GM12878 (cell line): ENCODE data around the gene P4HTM. TPM values are rescaled to one million over a fixed set of nuclear protein-coding genes. Genes with fewer than 3 reads are reported as not detected.
A peak's percentile ranks its signal among the peaks of the same experiment; 100 is the strongest.

Experiments
- ATAC-seq: fragments of 200-7000 bp; cut with Tn5 transposase; 3 replicates; pipeline ENCODE4 v1.9.1; 2020; ENCODE audit warnings: mild to moderate bottlenecking, moderate library complexity
- BruUV-seq: library from RNA; stranded (reverse); fragments of 400-500 nt; replicated peaks from 2 replicates; lab custom pipeline; 2021; lab: Mats Ljungman, UMichigan
- CTCF ChIA-PET: fragments of 300-600 bp; sonication (Branson Sonifier 250); formaldehyde crosslinking; extraction: SDS; loops from one replicate; lab custom pipeline; 2021; ENCODE audit warnings: inconsistent platforms; lab: Yijun Ruan, JAX
- POLR2A ChIA-PET: fragments of 350-600 bp; formaldehyde crosslinking; extraction: SDS; loops from one replicate; lab custom pipeline; 2021; ENCODE audit warnings: inconsistent platforms; lab: Charles Lee
- RAD21 ChIA-PET: fragments of 300-600 bp; sonication (Branson Sonifier 250); formaldehyde crosslinking; loops from one replicate; lab custom pipeline; 2023; ENCODE audit warnings: antibody characterized with exemption; ENCODE audit not compliant: unreplicated experiment; lab: Charles Lee
- SMC1A ChIA-PET: fragments of 300-600 bp; sonication (Branson Sonifier 250); formaldehyde crosslinking; loops from one replicate; lab custom pipeline; 2023; ENCODE audit not compliant: unreplicated experiment, uncharacterized antibody; lab: Charles Lee
- DNase-seq: peaks from one replicate; pipeline ENCODE4 v3.0.0-alpha.2; 2011; ENCODE audit warnings: low read depth, low spot score
- FAIRE-seq: peaks from 3 replicates; lab custom pipeline; 2011; peaks lifted over from hg19 to GRCh38; lab: Jason Lieb, UNC
- H2AFZ ChIP-seq: 2 replicates; pipeline ENCODE4 v1.6.0; 2011; ENCODE audit warnings: low read depth, low read length, control low read depth; ENCODE audit not compliant: control insufficient read depth
- H3K27ac ChIP-seq: 2 replicates; pipeline ENCODE4 v1.5.1; 2011; ENCODE audit warnings: control low read depth; ENCODE audit not compliant: control insufficient read depth, insufficient read depth
- H3K27me3 ChIP-seq, 2 experiments: replicated peaks in 1 of 2; 2 replicates each; pipeline versions ENCODE4 v1.6.0 to v1.6.1; 2011; ENCODE audit warnings: low read length in 1 of 2; ENCODE audit not compliant: control insufficient read depth in 2 of 2, insufficient read depth in 2 of 2
- H3K36me3 ChIP-seq, 2 experiments: 2 replicates each; pipeline ENCODE4 v1.5.1; 2011; ENCODE audit warnings: low read length in 1 of 2; ENCODE audit not compliant: control insufficient read depth in 2 of 2, insufficient read depth in 2 of 2
- H3K4me1 ChIP-seq: 2 replicates; pipeline ENCODE4 v1.6.1; 2011; ENCODE audit warnings: mild to moderate bottlenecking, low read length, moderate library complexity, mixed read lengths; ENCODE audit not compliant: control insufficient read depth, insufficient read depth
- H3K4me2 ChIP-seq: 2 replicates; pipeline ENCODE4 v1.6.0; 2011; ENCODE audit warnings: control low read depth; ENCODE audit not compliant: control insufficient read depth, insufficient read depth
- H3K4me3 ChIP-seq: fragments of 200-600 bp; sonication (generic); 2 replicates; pipeline ENCODE4 v1.5.1; 2016
- H3K79me2 ChIP-seq: 2 replicates; pipeline ENCODE4 v1.6.0; 2011; ENCODE audit warnings: low read length; ENCODE audit not compliant: control insufficient read depth, insufficient read depth
- H3K9ac ChIP-seq: 2 replicates; pipeline ENCODE4 v1.8.0; 2011; ENCODE audit warnings: low read length, control low read depth, mixed read lengths; ENCODE audit not compliant: control insufficient read depth, insufficient read depth
- H3K9me3 ChIP-seq: replicated peaks from 3 replicates; pipeline ENCODE4 v1.5.1; 2011; ENCODE audit warnings: mild to moderate bottlenecking, low read length; ENCODE audit not compliant: control insufficient read depth, insufficient read depth
- H4K20me1 ChIP-seq: 2 replicates; pipeline ENCODE4 v1.6.0; 2011; ENCODE audit not compliant: control insufficient read depth, insufficient read depth
- CREM ChIP-seq: IDR thresholded peaks from 2 replicates; pipeline ENCODE4 v1.6.1; 2014; ENCODE audit warnings: antibody characterized with exemption, low read depth
- EGR1 ChIP-seq, 2 experiments: IDR thresholded peaks; 1 replicate in 1 of 2; 2 replicates in 1 of 2; pipeline ENCODE4 v1.6.1; 2011 to 2012; ENCODE audit warnings: low read depth in 2 of 2, low read length in 2 of 2, borderline replicate concordance in 1 of 2, mild to moderate bottlenecking in 1 of 2, moderate library complexity in 1 of 2
- FOS ChIP-seq: IDR thresholded peaks from 3 replicates; pipeline ENCODE4 v1.6.1; 2011; ENCODE audit warnings: borderline replicate concordance; ENCODE audit not compliant: insufficient read length; ENCODE audit errors: extremely low read depth
- FOXK2 ChIP-seq: fragments of 450-650 bp; IDR thresholded peaks from 2 replicates; pipeline ENCODE4 v1.6.1; 2017; ENCODE audit warnings: mild to moderate bottlenecking, moderate library complexity
- IKZF1 ChIP-seq: fragments of 450-650 bp; conservative IDR thresholded peaks from 2 replicates; pipeline ENCODE4 v1.6.1; 2017; ENCODE audit warnings: antibody characterized with exemption, mild to moderate bottlenecking
- POLR2AphosphoS5 ChIP-seq: IDR thresholded peaks from 2 replicates; pipeline ENCODE4 v1.6.1; 2011; ENCODE audit warnings: mild to moderate bottlenecking, low read length, inconsistent platforms
- POU2F2 ChIP-seq: IDR thresholded peaks from 3 replicates; pipeline ENCODE4 v1.6.1; 2011; ENCODE audit warnings: low read depth, mild to moderate bottlenecking, low read length, borderline replicate concordance
- SIN3A ChIP-seq: IDR thresholded peaks from 2 replicates; pipeline ENCODE4 v1.6.1; 2012; ENCODE audit warnings: low read depth, low read length, improper control_type of control experiment
- WGBS: methylation state at CpG from one replicate; pipeline ENCODE4 v1.1.6; 2016; ENCODE audit warnings: low lambda C conversion rate; ENCODE audit not compliant: insufficient replicate concordance, insufficient coverage; ENCODE audit errors: missing lambda C conversion rate; 5-methylcytosine and 5-hydroxymethylcytosine counted together
- in situ Hi-C: fragments of 300-500 bp; cut with MboI; formaldehyde crosslinking; loops from 9 replicates; pipeline ENCODE4 v1.14.3; 2018; ENCODE audit warnings: mixed read lengths
- intact Hi-C: fragments of 100-400 bp; cut with micrococcal nuclease; formaldehyde crosslinking; loops from one replicate; pipeline ENCODE4 v1.14.2; 2022; ENCODE audit not compliant: unreplicated experiment
- polyA plus RNA-seq, 11 experiments: library from polyadenylated mRNA; depleted of rRNA in 4 of 11; unstranded in 6 of 11; stranded (reverse) in 5 of 11; fragments of >200 nt; fragmentation: Nextera tagmentation in 4 of 11; fragmentation: Illumina TruSeq in 1 of 11; extraction: Ambion mirVana in 4 of 11; extraction: Trizol in 1 of 11; gene quantifications; 1 replicate in 1 of 11; 2 replicates in 10 of 11; pipeline versions ENCODE4 v1.2.1 to v1.2.3, GENCODE V29; 2011 to 2016; ENCODE audit warnings: inconsistent platforms in 2 of 11, missing spikeins in 2 of 11, low read depth in 1 of 11
- total RNA-seq, 4 experiments: library from RNA; depleted of rRNA in 3 of 4; stranded (reverse); fragments of >200 nt in 3 of 4; fragmentation: Illumina TruSeq in 1 of 4; extraction: Trizol in 1 of 4; gene quantifications; 2 replicates each; pipeline versions ENCODE4 v1.2.1 to v1.2.3, GENCODE V29; 2013 to 2021
- TF ChIP-seq, protein P1 (sequence below): fragments of 450-650 bp; conservative IDR thresholded peaks from 2 replicates; pipeline ENCODE4 v1.6.1; 2017; ENCODE audit warnings: mild to moderate bottlenecking, moderate library complexity
- TF ChIP-seq, protein P2 (sequence below): fragments of 450-650 bp; IDR thresholded peaks from 2 replicates; pipeline ENCODE4 v1.6.1; 2017; ENCODE audit warnings: mild to moderate bottlenecking, moderate library complexity
- TF ChIP-seq, protein P3 (sequence below): fragments of 450-650 bp; formaldehyde crosslinking; IDR thresholded peaks from 2 replicates; pipeline ENCODE4 v1.5.0; 2022; ENCODE audit warnings: mild to moderate bottlenecking, missing genetic modification characterization

P4HTM gene
- total and polyA plus RNA-seq, 10 of the 15 experiments (the other 5 are each of a cell fraction or from before 2014, with no cell fraction given): 0.76 to 28.8 (median 22.9) TPM

DNA sequence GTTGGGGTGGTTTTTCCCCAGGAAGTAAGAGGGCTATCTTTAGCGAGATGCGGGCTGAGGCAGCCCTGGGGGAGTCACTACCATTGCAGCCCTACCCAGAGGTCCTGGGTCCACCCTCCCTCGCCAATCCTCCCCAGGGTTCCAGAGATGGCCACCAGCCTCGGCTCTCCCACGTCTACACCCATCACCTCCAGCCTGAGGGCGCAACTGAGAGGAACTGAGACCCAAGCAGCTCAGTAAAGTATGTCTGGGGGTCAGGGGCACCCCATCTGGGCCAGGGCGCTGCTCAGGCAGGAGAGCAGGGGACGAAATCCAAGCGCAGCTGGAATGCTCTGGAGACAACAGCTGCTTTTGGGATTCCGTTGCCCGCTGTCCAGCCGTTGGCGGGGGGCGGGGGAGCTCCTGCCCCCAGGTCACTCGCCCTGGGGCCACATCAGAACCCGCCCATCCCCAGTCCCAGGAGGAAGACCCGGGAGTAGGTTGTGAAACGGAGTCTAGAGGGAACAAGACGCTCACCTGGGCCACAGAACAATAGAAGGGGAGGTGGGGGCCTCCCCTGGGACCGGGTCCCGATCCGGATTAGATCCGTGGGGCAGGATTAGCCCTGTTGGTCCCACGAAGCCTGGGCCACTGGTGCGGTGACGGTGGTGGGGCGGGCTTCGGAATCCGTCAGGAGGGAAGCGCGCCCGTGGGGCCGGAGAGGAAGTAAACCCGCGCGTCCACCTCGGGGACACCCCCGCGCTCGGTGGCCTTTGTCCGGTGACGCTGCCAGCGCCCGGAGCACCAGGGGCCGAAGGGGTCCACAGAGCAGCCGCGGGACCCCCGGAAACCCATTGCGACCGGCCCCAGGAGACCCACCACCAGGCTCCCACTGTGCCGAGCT is 30.5 kb downstream of the P4HTM start:
- DNase-seq (no peak), FAIRE-seq (no peak), ATAC-seq (peak; percentile 10)
- POLR2A ChIA-PET: interaction anchor here (0.5 to 4.3 kb wide), 18 partner anchors 8 to 450 kb away, joined by 3 to 69 read pairs (median 5); partner anchors contain the start of genes DAG1, IMPDH2, P4HTM and QRICH1
- Histone ChIP-seq H3K79me2 (peaks cover 45% of the 10 kb centered on the region), H3K4me1 (peaks cover 19% of the 10 kb centered on the region), H3K4me2 (peak overlapping the region; percentile 83), H3K4me3 (peak overlapping the region; percentile 95), H3K27ac (peak overlapping the region; percentile 94), H2AFZ (no peak overlapping the region; the same call in 1 of the 2 replicates), H4K20me1 (no peaks in the 10 kb centered on the region), H3K27me3 (no peaks in the 10 kb centered on the region), H3K9ac (peak overlapping the region; percentile 81), H3K36me3 (peaks cover 13 to 16% of the 10 kb centered on the region in 2 experiments), H3K9me3 (no peaks in the 10 kb centered on the region)
- TSS peak; percentile 91 for BruUV-seq
- intact Hi-C loops (loop anchor here (1.0 to 10.0 kb wide), 5 partner anchors 13 to 654 kb away; partner anchors contain the start of genes APEH, P4HTM, QRICH1 and USP4), in situ Hi-C loops (no loop called here)
- CTCF ChIA-PET: interaction anchor here (0.5 to 5.9 kb wide), 12 partner anchors 8 to 584 kb away, joined by 3 to 83 read pairs (median 4); partner anchors contain the start of genes IMPDH2, KLHDC8B, P4HTM and QRICH1
- RAD21 ChIA-PET: interaction anchor here (0.7 to 4.1 kb wide), 10 partner anchors 13 to 555 kb away, joined by 3 to 40 read pairs (median 4); partner anchors contain the start of genes P4HTM, QRICH1, USP4 and WDR6
- SMC1A ChIA-PET: interaction anchor here (0.6 to 6.1 kb wide), 10 partner anchors 9 to 585 kb away, joined by 3 to 31 read pairs (median 4); partner anchors contain the start of genes IMPDH2, P4HTM, QRICH1 and WDR6
- WGBS: under 1% methylated on average over 51 of the region's 51 CpGs
- TF ChIP-seq IKZF1 (peak; percentile 45; the same call in 1 of the 2 replicates), FOS (no peak), FOXK2 (no peak), POLR2AphosphoS5 (peak; percentile 40), POU2F2 (peak; percentile 40; the same call in 1 of the 3 replicates), CREM (0 out of 2 replicates have a peak, but pooled peaks have one; percentile 21), EGR1 (IDR thresholded peaks at IDR 0.05; ENCODE audit: borderline replicate concordance in 1 of 2, low read depth in 2 of 2, low read length in 2 of 2) (peak in 1 of 2 experiments; percentile 30; a peak in 1 of 3 replicates), SIN3A (no peak; the same call in 1 of the 2 replicates)
- TF ChIP-seq, protein P1, sequence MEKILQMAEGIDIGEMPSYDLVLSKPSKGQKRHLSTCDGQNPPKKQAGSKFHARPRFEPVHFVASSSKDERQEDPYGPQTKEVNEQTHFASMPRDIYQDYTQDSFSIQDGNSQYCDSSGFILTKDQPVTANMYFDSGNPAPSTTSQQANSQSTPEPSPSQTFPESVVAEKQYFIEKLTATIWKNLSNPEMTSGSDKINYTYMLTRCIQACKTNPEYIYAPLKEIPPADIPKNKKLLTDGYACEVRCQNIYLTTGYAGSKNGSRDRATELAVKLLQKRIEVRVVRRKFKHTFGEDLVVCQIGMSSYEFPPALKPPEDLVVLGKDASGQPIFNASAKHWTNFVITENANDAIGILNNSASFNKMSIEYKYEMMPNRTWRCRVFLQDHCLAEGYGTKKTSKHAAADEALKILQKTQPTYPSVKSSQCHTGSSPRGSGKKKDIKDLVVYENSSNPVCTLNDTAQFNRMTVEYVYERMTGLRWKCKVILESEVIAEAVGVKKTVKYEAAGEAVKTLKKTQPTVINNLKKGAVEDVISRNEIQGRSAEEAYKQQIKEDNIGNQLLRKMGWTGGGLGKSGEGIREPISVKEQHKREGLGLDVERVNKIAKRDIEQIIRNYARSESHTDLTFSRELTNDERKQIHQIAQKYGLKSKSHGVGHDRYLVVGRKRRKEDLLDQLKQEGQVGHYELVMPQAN: 0 out of 2 replicates have a peak, but pooled peaks have one; percentile 14
- TF ChIP-seq, protein P2, sequence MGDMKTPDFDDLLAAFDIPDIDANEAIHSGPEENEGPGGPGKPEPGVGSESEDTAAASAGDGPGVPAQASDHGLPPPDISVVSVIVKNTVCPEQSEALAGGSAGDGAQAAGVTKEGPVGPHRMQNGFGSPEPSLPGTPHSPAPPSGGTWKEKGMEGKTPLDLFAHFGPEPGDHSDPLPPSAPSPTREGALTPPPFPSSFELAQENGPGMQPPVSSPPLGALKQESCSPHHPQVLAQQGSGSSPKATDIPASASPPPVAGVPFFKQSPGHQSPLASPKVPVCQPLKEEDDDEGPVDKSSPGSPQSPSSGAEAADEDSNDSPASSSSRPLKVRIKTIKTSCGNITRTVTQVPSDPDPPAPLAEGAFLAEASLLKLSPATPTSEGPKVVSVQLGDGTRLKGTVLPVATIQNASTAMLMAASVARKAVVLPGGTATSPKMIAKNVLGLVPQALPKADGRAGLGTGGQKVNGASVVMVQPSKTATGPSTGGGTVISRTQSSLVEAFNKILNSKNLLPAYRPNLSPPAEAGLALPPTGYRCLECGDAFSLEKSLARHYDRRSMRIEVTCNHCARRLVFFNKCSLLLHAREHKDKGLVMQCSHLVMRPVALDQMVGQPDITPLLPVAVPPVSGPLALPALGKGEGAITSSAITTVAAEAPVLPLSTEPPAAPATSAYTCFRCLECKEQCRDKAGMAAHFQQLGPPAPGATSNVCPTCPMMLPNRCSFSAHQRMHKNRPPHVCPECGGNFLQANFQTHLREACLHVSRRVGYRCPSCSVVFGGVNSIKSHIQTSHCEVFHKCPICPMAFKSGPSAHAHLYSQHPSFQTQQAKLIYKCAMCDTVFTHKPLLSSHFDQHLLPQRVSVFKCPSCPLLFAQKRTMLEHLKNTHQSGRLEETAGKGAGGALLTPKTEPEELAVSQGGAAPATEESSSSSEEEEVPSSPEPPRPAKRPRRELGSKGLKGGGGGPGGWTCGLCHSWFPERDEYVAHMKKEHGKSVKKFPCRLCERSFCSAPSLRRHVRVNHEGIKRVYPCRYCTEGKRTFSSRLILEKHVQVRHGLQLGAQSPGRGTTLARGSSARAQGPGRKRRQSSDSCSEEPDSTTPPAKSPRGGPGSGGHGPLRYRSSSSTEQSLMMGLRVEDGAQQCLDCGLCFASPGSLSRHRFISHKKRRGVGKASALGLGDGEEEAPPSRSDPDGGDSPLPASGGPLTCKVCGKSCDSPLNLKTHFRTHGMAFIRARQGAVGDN: 0 out of 2 replicates have a peak, but pooled peaks have one; percentile 9
- TF ChIP-seq, protein P3, sequence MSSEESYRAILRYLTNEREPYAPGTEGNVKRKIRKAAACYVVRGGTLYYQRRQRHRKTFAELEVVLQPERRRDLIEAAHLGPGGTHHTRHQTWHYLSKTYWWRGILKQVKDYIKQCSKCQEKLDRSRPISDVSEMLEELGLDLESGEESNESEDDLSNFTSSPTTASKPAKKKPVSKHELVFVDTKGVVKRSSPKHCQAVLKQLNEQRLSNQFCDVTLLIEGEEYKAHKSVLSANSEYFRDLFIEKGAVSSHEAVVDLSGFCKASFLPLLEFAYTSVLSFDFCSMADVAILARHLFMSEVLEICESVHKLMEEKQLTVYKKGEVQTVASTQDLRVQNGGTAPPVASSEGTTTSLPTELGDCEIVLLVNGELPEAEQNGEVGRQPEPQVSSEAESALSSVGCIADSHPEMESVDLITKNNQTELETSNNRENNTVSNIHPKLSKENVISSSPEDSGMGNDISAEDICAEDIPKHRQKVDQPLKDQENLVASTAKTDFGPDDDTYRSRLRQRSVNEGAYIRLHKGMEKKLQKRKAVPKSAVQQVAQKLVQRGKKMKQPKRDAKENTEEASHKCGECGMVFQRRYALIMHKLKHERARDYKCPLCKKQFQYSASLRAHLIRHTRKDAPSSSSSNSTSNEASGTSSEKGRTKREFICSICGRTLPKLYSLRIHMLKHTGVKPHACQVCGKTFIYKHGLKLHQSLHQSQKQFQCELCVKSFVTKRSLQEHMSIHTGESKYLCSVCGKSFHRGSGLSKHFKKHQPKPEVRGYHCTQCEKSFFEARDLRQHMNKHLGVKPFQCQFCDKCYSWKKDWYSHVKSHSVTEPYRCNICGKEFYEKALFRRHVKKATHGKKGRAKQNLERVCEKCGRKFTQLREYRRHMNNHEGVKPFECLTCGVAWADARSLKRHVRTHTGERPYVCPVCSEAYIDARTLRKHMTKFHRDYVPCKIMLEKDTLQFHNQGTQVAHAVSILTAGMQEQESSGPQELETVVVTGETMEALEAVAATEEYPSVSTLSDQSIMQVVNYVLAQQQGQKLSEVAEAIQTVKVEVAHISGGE (CRISPR knock-in tag): no peak
